HG02610 (cell line): ENCODE results near the gene WDR5.
"Not testable (repeated sequence)": the region's sequence is repeated elsewhere in the genome, so short reads cannot be mapped to it uniquely, and the experiment has no call there.

Experiments
- ATAC-seq: cut with Tn5 transposase; IDR thresholded peaks from one replicate; pipeline ENCODE4 v1.9.1; 2021; ENCODE audit warnings: mild to moderate bottlenecking, moderate library complexity; ENCODE audit not compliant: unreplicated experiment

WDR5 gene

GRCh38 chr9:134135343-134136117 is at the start of gene WDR5:
Gene WDR5, plus strand, starts transcription at chr9:134136082. Its CDS starts 3,796 bp downstream, at chr9:134139878.
- peak; percentile 46 for ATAC-seq

- ATAC-seq: no peak
These were observed 47.7 kb upstream of the WDR5 start for GRCh38 chr9:134088063-134088725.

- no peak for ATAC-seq
These were observed 45.9 kb upstream of the WDR5 start for GRCh38 chr9:134089972-134090371.

GRCh38 chr9:134099123-134099761 is 36.6 kb upstream of the WDR5 start:
- ATAC-seq: no peak

- no peak for ATAC-seq
These were observed 35.8 kb upstream of the WDR5 start for GRCh38 chr9:134100040-134100439.

- ATAC-seq: not testable (repeated sequence)
These were observed 34.7 kb upstream of the WDR5 start for GRCh38 chr9:134101133-134101532.

GRCh38 chr9:134101623-134102149 is 34.2 kb upstream of the WDR5 start:
- no peak for ATAC-seq

GRCh38 chr9:134103391-134103998 is 32.4 kb upstream of the WDR5 start:
- no peak for ATAC-seq

GRCh38 chr9:134111064-134111463 is 24.8 kb upstream of the WDR5 start:
- no peak for ATAC-seq

GRCh38 chr9:134112561-134112960 is 23.3 kb upstream of the WDR5 start:
- no peak for ATAC-seq

- not testable (repeated sequence) for ATAC-seq
These were observed 16.9 kb upstream of the WDR5 start for GRCh38 chr9:134118972-134119371.

GRCh38 chr9:134123764-134124128 is 12.1 kb upstream of the WDR5 start:
- no peak for ATAC-seq

- no peak for ATAC-seq
These were observed 10.3 kb upstream of the WDR5 start for GRCh38 chr9:134125413-134126095.

- ATAC-seq: no peak
These were observed 9.5 kb upstream of the WDR5 start for GRCh38 chr9:134126373-134126772.

GRCh38 chr9:134127065-134127580 is 8.8 kb upstream of the WDR5 start:
- ATAC-seq: no peak

GRCh38 chr9:134127616-134128015 is 8.3 kb upstream of the WDR5 start:
- no peak for ATAC-seq

- no peak for ATAC-seq
These were observed 6.9 kb upstream of the WDR5 start for GRCh38 chr9:134128727-134129679.

GRCh38 chr9:134130503-134131375 is 5.1 kb upstream of the WDR5 start:
- no peak for ATAC-seq
